ENCODE measurements around the gene RGS5. TPM values are rescaled to one million over a fixed set of nuclear protein-coding genes. Genes with fewer than 3 reads are reported as not detected.
A peak's percentile ranks its signal among the peaks of the same experiment; 100 is the strongest.

The RGS5 gene
- polyA plus RNA-seq, 3 donors = 7.3 to 12.6 (median 9.5) TPM

DNA sequence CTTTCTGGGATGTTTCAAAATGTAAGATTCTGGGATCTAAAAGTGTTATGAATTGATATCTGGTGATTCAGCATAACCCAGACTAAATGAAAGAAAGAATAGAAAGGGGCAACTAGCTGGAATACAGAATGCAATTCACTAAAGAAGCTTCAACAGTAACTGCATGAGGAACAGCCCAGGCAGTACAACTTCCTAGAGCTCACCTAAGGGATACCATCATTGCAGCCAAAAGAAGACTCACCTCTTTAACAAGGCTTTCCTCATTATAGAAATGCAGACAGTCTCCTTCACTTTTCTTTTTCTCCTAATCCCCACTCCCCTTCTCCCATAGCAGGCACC is 6.3 kb downstream of the RGS5 start:
- DNase-seq (ENCODE audit: extremely low read depth in 1 of 11, low read depth in 9 of 11, low spot score in 4 of 11) = no peak

DNA sequence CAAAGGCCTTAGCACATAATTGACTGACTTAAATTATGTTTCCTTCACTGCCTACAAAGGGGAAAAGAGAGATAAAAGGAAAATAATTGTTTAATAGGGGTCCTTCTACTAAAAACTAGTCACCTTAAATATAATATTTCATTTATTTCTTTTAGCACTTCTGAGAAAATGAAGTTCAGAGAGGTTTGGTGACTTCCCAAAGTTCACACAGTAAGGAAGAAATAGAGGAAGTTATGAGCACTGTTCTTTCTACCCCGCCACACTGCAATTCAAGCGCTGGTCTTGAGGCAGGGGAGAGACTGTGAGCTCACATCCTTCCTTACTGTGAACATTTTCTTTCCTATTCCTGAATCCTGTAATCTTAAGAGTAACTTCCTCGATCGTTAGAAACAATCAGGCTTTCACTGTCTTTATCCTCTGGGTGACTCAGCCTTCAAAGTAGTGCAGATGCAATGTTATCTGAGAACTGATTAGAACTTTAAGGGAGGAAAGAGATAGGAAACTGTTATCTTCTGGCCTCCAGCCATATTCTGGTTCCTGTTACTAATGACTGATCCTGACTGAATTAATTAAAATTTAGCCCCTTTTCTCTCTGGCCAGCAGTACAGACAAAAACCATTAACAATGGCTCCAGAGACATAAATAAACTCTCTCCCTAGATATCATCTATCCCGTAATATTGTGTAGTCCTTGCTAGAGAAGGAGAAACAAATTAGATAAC is 6.8 kb downstream of the RGS5 start:
- no peak for DNase-seq (ENCODE audit: extremely low read depth in 1 of 11, low read depth in 9 of 11, low spot score in 4 of 11)

DNA sequence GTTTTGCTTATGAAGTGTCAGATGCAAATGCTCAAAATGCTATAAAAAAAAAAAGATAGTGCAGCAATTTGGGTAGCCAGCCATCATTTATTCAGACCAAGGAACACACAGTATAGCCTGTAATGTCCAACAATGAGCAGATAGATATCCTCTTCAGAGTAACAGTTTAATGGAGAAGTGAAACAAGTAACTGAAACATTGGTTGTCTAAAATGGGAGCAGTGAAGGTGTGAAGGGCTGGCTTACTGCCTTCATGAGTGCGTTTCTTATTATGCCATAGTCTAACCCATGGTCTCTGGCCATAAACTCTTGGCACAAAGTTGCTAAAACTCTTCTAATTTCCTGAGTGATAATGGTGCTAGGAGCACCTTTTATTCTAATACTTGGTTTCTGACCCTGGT is 11.4 kb downstream of the RGS5 start:
- no peak for DNase-seq (ENCODE audit: extremely low read depth in 1 of 11, low read depth in 9 of 11, low spot score in 4 of 11)

DNA sequence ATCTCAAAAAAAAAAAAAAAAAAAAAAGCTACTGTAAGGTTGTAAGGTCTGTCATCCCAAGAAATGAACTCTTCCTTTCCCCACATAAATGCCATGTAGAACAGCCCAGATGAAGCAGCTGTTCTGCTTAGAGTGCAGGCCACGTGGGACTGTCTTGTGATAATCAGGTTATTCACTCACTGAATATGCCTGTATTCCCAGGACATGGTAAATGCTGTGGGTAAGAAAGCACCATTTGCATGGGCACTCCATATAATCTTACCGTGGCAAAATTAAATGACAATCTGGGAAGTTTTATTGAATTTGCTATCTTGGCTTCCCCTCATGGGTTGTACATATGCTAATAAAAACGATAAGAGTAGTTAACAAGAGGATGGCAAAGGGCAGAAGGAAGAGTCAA is 13.8 kb downstream of the RGS5 start:
- no peak for DNase-seq (ENCODE audit: extremely low read depth in 1 of 11, low read depth in 9 of 11, low spot score in 4 of 11)

DNA sequence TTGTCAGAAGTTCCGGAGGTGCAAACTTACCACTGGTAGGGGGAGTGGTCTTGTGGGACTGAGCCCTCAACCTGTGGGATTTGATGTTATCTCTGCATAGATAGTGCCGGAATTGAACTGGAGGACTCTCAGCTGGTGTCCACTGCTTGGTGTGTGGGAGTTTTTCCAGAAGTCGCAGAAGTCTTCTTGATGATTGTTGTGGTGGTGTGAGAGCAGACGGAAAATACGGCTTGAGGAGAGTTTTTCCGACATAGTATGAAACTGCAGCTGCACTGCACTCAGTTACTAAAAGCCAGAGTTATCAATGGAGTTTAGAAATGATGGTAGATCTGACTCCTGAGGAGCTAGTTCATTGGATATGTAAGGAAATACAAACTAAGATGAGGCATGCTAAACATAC is 14.9 kb downstream of the RGS5 start:
- no peak for DNase-seq (ENCODE audit: extremely low read depth in 1 of 11, low read depth in 9 of 11, low spot score in 4 of 11)

DNA sequence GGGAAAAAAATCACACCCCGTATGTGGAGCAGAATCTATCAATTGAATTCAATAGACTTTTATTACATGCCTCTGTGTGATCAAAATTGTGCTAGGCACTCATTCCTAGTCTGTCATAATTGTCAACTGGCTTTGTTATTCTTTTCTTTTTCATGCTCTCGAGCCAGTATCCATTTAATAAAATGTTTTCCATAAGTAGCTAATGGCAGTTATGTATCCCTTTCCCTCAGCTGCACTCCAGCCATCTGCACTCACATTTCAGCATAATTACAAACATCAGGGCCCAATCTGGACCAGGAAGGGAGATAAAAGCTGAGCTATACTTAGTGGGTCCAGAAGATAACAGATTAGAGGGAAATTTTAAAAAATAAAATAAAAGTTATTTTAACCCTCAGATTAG is 15.9 kb downstream of the RGS5 start:
- no peak for DNase-seq (ENCODE audit: extremely low read depth in 1 of 11, low read depth in 9 of 11, low spot score in 4 of 11)

DNA sequence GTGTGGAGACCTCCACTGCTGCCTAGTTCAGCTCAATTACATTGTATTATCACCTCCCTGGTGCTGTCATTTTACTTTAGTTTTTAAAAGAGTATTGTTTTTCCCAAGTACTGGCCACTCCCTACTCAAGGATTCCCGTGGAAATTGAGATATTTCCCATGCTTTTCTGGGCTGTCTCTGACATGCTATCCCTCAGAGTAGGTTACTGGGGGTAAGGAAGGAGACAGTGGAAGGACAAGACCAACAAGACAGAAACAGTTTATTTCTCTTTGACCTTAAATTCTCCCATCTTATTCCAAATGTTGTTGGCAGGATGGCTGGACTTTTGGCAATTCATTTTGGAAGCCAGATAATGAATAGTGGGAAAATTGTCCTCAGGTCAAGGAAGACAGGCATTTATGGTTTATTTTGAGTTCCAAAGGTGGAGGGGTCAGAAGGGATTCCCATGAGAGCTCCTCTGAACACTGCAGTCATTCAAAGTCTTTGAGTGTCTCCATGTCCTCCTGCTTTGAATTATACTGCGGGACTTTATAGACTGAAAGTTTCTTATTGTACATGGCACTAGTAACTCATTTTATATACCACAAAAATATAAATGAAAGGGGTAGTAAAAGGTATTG is 20.3 kb downstream of the RGS5 start:
- no peak for DNase-seq (ENCODE audit: extremely low read depth in 1 of 11, low read depth in 9 of 11, low spot score in 4 of 11)

DNA sequence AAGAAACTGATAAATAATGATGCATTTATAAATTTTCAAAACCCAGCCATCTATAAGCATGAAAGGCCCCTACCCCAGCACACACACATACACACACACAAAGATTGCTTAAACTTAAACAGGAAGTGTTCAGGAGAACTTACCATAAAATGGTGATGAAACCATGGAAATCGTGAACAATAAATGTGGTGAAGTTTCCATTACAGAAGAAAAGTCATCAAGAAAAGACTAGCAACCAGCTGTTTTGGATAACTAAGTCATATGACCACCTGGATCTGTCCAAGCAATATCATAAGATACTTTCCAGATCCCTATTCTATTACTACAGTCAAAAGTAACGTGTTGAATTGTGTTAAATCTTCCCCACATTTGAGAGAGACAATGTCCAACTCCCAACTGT is 24.1 kb downstream of the RGS5 start:
- DNase-seq (ENCODE audit: extremely low read depth in 1 of 11, low read depth in 9 of 11, low spot score in 4 of 11) = no peak

DNA sequence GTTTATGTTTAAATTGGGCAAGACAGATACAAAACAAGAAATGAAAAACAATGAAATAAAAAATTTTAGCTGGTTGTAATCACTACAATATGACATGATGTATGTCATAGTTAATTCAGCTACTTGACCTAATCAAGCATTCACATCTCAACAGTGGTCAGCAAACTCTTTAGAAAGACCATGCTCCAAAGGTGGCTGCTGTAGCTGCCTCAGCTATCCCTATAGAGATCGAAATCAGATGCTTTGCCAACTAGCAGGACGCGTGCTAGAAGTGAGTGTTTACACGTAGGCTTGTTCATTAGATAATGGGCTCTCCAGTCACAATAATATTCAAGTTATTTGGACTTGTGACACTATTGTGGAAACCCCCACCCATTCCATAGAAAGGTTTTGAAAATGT is 25.9 kb downstream of the RGS5 start:
- no peak for DNase-seq (ENCODE audit: extremely low read depth in 1 of 11, low read depth in 9 of 11, low spot score in 4 of 11)

DNA sequence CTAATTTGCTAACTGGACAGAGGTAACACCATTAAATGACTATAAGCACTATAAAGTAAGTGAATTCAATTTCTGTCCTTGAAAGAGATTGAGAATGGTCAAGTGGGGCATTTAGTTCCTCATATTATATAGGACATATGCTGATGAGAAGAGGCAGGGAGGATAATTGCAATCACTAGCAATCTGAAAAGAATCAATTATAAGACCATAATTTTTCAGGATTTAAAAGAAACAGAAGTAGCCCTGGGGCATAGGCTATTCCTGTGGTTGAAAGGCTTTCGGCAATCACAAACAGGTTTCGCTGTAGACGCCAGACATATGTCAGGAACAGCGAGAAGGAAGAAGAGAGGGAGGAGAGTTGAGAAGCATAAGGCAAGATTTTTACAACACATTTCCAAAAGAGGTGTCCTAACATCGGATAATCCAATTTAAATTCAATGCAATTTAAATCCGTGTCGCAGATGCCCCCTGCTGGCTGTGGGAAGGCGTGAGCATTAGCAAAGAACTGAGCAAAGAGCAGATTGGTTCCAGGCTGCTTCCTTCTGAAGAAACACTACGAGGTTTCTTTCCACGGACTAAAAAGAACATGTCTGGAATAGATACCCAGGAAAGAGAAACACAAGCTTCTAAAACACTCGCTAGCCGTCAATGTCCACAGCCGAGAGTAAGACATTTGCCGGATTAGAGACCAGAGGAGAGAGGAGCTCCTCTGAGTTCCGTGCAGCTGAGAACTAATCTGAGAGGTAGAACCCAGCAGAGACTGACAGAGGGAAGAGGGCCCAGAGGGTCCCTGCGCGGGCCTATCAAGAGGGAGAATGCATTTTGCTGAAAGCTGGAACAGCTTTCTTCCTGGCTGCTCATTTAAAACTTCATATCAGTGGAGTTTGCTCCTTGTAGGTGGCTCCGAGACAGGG is 27.9 kb downstream of the RGS5 start:
- peak in 8 of 11 donors; percentile 18 to 42 (median 34) for DNase-seq (ENCODE audit: extremely low read depth in 1 of 11, low read depth in 9 of 11, low spot score in 4 of 11)

DNA sequence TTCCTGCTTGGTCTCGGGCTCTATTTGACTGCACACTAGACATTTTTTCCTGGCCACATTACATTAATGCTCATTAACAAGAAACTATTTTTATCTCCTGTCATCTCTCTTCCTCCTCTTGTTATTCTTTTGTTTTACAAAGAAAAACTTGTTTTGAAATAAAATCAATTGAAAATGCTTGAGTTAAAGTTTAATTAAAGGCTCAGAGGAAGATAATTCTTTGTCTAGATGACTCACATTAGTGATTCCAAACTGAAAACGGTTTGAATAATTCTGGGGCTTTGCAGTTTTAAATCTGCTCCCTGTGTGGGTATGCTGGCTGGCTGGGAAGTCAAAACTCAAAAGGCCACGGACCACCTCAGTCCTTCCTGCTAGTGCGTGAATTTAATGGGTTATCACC is 29.6 kb downstream of the RGS5 start:
- no peak for DNase-seq (ENCODE audit: extremely low read depth in 1 of 11, low read depth in 9 of 11, low spot score in 4 of 11)

DNA sequence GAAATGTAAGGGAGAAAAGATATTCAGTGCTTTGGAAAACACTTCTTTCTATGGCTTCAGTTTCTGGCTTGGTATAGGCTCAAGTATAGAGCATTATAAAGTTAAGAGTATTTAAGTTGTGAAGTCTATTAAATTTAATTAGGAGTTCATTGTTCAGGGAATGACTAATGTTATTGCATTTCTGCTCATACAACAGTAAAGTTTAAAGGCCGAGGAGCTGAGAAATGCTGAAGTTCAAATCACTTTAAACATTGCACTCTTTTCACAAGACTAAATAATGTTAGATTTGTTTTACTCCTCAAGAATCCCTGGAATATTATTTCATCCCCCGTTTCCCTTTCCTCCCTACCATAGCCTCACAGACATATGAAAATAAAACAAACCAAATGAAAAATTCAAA is 30.1 kb downstream of the RGS5 start:
- no peak for DNase-seq (ENCODE audit: extremely low read depth in 1 of 11, low read depth in 9 of 11, low spot score in 4 of 11)

DNA sequence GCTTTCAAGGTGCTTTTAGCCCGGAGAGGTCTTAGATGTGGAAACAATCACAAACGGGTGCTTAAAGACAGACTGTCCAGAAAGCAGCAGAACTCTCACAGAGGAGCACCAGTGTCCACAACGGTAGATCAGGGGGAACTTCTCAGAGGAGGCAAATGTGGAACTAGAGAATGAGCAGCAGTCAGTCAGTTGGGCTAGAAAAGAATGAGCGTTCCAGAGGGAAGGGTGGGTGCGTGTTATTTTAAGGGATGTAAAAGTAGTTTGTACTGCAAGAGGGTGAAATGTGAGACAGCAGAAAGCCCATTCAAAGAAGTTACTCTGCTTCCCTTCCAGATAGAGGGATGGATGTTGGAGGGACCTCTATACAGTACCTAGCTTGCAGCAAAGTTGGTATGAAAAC is 30.9 kb downstream of the RGS5 start:
- no peak for DNase-seq (ENCODE audit: extremely low read depth in 1 of 11, low read depth in 9 of 11, low spot score in 4 of 11)

DNA sequence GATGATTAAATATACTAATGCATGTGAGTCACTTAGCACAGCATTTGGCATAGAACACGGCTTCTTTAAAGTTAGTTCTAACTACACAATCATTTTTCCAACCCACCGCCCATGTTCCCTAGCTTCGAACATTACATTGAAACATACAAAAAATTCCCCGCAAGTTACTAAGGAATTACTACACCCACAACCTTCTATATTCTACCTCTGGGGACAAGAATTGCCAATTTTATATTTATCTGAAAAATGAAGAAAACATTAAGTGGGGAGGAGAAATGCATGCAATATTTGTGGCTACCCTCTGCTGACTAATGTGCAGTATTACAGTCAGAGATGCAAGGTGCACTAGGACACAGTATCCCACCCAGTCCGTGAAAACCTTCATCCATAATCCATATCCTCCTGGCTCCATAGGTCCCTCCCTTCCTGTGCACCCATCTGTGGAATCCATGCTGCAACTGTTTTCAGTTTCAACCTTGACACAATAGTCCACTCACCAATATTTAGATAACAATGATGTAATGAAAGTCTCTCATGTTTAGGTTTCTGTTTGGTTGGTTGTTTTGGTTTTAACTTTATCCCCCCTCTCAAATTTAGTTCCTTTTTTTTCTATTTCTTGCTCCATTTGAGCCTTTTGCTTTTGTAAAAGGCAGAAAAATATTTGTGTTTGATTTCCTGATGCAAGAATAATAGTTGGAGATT is 31.6 kb downstream of the RGS5 start:
- DNase-seq (ENCODE audit: extremely low read depth in 1 of 11, low read depth in 9 of 11, low spot score in 4 of 11) = no peak

DNA sequence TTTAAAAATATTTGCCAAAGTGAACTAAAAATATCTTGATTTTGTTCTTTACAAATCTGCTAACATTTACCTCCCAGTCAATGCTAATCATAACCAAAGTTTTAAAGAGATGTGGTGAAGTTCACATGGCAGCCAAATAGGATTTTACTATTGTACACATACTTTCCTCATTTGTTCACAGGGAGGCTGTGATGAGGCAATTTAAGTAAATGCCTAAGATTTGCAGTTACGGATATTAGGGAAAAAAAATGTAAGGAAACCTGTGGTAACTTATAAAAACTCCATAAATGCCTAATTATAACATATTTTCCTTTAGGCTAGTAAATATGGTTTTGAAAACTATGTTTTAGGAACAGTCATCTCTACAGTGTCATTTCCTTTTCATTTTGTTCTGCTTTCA is 32.4 kb downstream of the RGS5 start:
- no peak for DNase-seq (ENCODE audit: extremely low read depth in 1 of 11, low read depth in 9 of 11, low spot score in 4 of 11)

DNA sequence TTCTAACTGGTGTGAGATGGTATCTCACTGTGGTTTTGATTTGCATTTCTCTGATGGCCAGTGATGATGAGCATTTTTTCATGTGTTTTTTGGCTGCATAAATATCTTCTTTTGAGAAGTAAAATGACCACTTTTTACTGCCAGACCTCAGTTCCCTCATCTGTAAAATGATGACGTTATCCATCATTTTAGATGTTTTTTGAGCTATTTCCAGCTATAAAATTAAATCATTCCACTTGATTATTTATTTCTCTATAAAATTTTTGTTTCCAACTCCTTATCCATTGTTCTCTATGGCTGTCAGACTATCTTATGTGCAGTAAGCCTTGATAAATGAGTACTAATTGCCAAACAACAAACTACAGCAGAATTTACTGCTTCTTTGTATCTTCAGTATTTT is 33.2 kb downstream of the RGS5 start:
- no peak for DNase-seq (ENCODE audit: extremely low read depth in 1 of 11, low read depth in 9 of 11, low spot score in 4 of 11)

DNA sequence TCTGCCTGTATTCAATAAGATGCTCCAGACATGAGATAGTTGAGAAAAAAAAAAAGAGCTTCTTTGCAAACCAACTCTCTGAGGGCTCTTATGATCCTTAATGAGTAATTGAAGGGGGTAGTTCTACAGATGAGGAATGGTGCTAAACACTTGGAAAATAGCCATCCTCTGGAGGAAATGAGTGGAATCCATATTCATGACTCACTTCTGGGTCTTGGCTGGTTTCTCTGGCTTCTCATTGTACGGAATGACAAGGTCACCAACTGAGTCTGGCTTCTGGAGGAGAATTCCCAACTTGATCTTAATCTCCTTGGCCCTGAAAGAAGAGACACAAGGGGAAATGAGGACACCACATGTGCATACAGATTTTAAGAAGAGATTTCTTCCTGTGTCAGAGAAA is 34.7 kb downstream of the RGS5 start:
- no peak for DNase-seq (ENCODE audit: extremely low read depth in 1 of 11, low read depth in 9 of 11, low spot score in 4 of 11)

DNA sequence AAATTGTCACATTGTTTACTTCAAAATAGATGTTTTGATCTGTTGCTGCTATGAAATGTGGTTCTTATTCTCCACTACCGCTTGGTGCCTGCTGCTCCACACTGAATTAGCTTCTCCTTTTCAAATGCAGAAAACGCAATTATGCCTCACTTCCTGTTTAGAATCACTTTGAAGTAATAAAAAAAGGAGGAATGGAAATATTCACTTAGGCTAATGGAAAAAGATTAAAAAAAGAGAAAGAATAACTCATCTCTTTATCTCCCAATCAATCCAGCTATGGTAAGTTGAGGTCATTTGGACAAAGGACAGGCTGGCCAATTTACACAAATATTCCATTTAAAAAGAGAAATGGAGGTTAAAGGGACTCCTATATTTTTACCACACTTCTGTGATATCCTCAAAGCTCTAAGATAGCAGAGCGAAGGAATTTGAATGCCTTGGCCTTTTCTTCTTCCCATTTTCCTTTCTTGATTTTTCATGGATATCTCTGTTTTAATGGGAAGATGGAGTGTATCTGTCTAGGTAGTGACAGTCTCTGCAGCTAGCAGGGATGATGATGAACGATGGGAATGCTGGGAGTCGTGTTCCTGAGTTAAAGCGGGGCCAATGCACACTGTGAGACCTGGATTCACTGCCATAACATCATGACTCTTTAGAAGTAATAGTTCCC is 35.7 kb downstream of the RGS5 start:
- DNase-seq (ENCODE audit: extremely low read depth in 1 of 11, low read depth in 9 of 11, low spot score in 4 of 11) = no peak

DNA sequence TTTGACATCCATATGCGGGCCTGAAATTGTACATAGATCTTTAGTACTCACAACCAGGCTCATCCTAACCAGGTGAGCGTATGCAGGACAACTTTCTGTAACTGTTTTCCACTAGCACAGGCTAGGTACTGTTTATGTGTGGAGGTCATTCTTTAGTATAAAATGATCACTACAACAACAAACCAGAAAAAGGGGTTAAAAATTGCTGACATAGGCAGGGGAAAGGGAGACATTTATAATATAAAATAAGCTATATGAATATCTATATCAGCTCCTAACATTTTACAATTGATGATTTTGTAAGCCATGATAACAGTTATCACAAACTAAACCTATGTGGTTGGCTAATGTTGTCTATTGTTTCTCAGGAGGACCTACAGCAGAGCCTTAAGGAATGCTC is 37.6 kb downstream of the RGS5 start:
- DNase-seq (ENCODE audit: extremely low read depth in 1 of 11, low read depth in 9 of 11, low spot score in 4 of 11) = no peak
